H9 (cell line): ENCODE results near the gene C16orf74. TPM values are rescaled to one million over a fixed set of nuclear protein-coding genes. Genes with fewer than 3 reads are reported as not detected.

Experiments
- DNase-seq: peaks from one replicate; pipeline ENCODE4 v3.0.0-alpha.2; 2017
- H2AFZ ChIP-seq: one replicate; pipeline ENCODE4 v1.6.1; 2013; ENCODE audit warnings: mild to moderate bottlenecking, low read length, control low read depth, moderate library complexity
- H2AK5ac ChIP-seq: 2 replicates; pipeline ENCODE4 v1.6.1; 2013; ENCODE audit warnings: low read length, control low read depth, mixed read lengths; ENCODE audit not compliant: insufficient read length
- H2BK120ac ChIP-seq: one replicate; pipeline ENCODE4 v1.6.1; 2013; ENCODE audit warnings: low read depth, mild to moderate bottlenecking, low read length, control low read depth, inconsistent platforms; ENCODE audit not compliant: poor library complexity, severe bottlenecking
- H2BK12ac ChIP-seq: 2 replicates; pipeline ENCODE4 v1.6.1; 2013; ENCODE audit warnings: low read length, control low read depth, mixed read lengths, low read depth; ENCODE audit not compliant: insufficient read length
- H2BK15ac ChIP-seq: 2 replicates; pipeline ENCODE4 v1.6.1; 2013; ENCODE audit warnings: low read depth, low read length, control low read depth
- H2BK20ac ChIP-seq: one replicate; pipeline ENCODE4 v1.6.1; 2013; ENCODE audit warnings: low read depth, mild to moderate bottlenecking, low read length, control low read depth, inconsistent platforms; ENCODE audit not compliant: poor library complexity, severe bottlenecking
- H2BK5ac ChIP-seq: 2 replicates; pipeline ENCODE4 v1.6.1; 2013; ENCODE audit warnings: low read length, control low read depth, mixed read lengths; ENCODE audit not compliant: insufficient read length
- H3K14ac ChIP-seq: 2 replicates; pipeline ENCODE4 v1.6.1; 2013; ENCODE audit warnings: low read length, control low read depth; ENCODE audit not compliant: insufficient read depth
- H3K18ac ChIP-seq: 2 replicates; pipeline ENCODE4 v1.6.1; 2013; ENCODE audit warnings: low read depth, mild to moderate bottlenecking, mixed read lengths, low read length, control low read depth; ENCODE audit not compliant: insufficient read length
- H3K23ac ChIP-seq: 2 replicates; pipeline ENCODE4 v1.6.1; 2013; ENCODE audit warnings: low read length, control low read depth, mixed read lengths, low read depth; ENCODE audit not compliant: insufficient read length
- H3K23me2 ChIP-seq: 2 replicates; pipeline ENCODE4 v1.6.1; 2013; ENCODE audit warnings: low read depth, mild to moderate bottlenecking, mixed read lengths, low read length, control low read depth; ENCODE audit not compliant: insufficient read length, poor library complexity, severe bottlenecking
- H3K27ac ChIP-seq: 2 replicates; pipeline ENCODE4 v1.5.1; 2013; ENCODE audit warnings: low read length, control low read depth, mixed read lengths, low read depth; ENCODE audit not compliant: insufficient read length
- H3K27me3 ChIP-seq: 2 replicates; pipeline ENCODE4 v1.6.1; 2013; ENCODE audit warnings: low read length, control low read depth, inconsistent platforms; ENCODE audit not compliant: insufficient read depth
- H3K4ac ChIP-seq: 2 replicates; pipeline ENCODE4 v1.6.1; 2013; ENCODE audit warnings: low read depth, mild to moderate bottlenecking, control low read depth, inconsistent platforms, low read length, moderate library complexity
- H3K4me1 ChIP-seq: 2 replicates; pipeline ENCODE4 v1.6.1; 2013; ENCODE audit warnings: low read length, control low read depth, inconsistent platforms; ENCODE audit not compliant: insufficient read depth
- H3K4me2 ChIP-seq: 2 replicates; pipeline ENCODE4 v1.6.1; 2013; ENCODE audit warnings: low read length, control low read depth, mixed read lengths; ENCODE audit not compliant: insufficient read length, insufficient read depth
- H3K56ac ChIP-seq: 2 replicates; pipeline ENCODE4 v1.6.1; 2013; ENCODE audit warnings: low read depth, mild to moderate bottlenecking, mixed read lengths, low read length, control low read depth; ENCODE audit not compliant: insufficient read length
- H3K79me1 ChIP-seq: 2 replicates; pipeline ENCODE4 v1.6.1; 2013; ENCODE audit warnings: low read depth, mild to moderate bottlenecking, moderate library complexity, low read length, control low read depth, inconsistent platforms; ENCODE audit not compliant: insufficient read depth, poor library complexity, severe bottlenecking
- H3K79me2 ChIP-seq: 2 replicates; pipeline ENCODE4 v1.6.1; 2013; ENCODE audit warnings: low read length, control low read depth, inconsistent platforms; ENCODE audit not compliant: insufficient read depth
- H3K9ac ChIP-seq: 2 replicates; pipeline ENCODE4 v1.6.1; 2013; ENCODE audit warnings: low read length, control low read depth, mixed read lengths; ENCODE audit not compliant: insufficient read length; ENCODE audit errors: extremely low read depth
- H3K9me3 ChIP-seq: one replicate; pipeline ENCODE4 v1.6.1; 2013; ENCODE audit warnings: low read depth, low read length, inconsistent platforms; ENCODE audit not compliant: control insufficient read depth
- H3T11ph ChIP-seq: one replicate; pipeline ENCODE4 v1.6.1; 2013; ENCODE audit warnings: mild to moderate bottlenecking, low read length, control low read depth, inconsistent platforms
- H4K20me1 ChIP-seq: one replicate; pipeline ENCODE4 v1.6.1; 2013; ENCODE audit not compliant: control insufficient read depth, insufficient read length, insufficient read depth
- H4K5ac ChIP-seq: 2 replicates; pipeline ENCODE4 v1.6.1; 2013; ENCODE audit warnings: low read depth, mild to moderate bottlenecking, mixed read lengths, low read length, control low read depth; ENCODE audit not compliant: insufficient read length
- H4K8ac ChIP-seq: replicated peaks from 2 replicates; pipeline ENCODE4 v1.6.1; 2013; ENCODE audit warnings: low read length, control low read depth, mixed read lengths, low read depth; ENCODE audit not compliant: insufficient read length
- H4K91ac ChIP-seq: 2 replicates; pipeline ENCODE4 v1.6.1; 2013; ENCODE audit warnings: low read depth, mild to moderate bottlenecking, moderate library complexity, mixed read lengths, low read length, control low read depth; ENCODE audit not compliant: insufficient read length
- H3K27ac Mint-ChIP-seq, 3 experiments: 2 replicates in 2 of 3; 3 replicates in 1 of 3; pipeline ENCODE4 v1.8.0; 2020 to 2021; ENCODE audit warnings: mixed read lengths in 3 of 3, mild to moderate bottlenecking in 1 of 3, moderate library complexity in 1 of 3
- H3K27me3 Mint-ChIP-seq: 2 replicates; pipeline ENCODE4 v1.8.0; 2021; ENCODE audit warnings: low read depth, mild to moderate bottlenecking, moderate library complexity, mixed read lengths
- H3K36me3 Mint-ChIP-seq, 3 experiments: 2 replicates in 2 of 3; 3 replicates in 1 of 3; pipeline ENCODE4 v1.8.0; 2020 to 2021; ENCODE audit warnings: low read depth in 3 of 3, mixed read lengths in 3 of 3; ENCODE audit not compliant: insufficient read depth in 1 of 3
- H3K4me1 Mint-ChIP-seq, 2 experiments: 2 replicates each; pipeline ENCODE4 v1.8.0; 2020; ENCODE audit warnings: mixed read lengths in 2 of 2
- H3K4me3 Mint-ChIP-seq, 2 experiments: 2 replicates in 1 of 2; 3 replicates in 1 of 2; pipeline ENCODE4 v1.8.0; 2020 to 2021; ENCODE audit warnings: mild to moderate bottlenecking in 2 of 2, mixed read lengths in 2 of 2, moderate library complexity in 1 of 2
- H3K9me3 Mint-ChIP-seq, 2 experiments: 2 replicates in 1 of 2; 3 replicates in 1 of 2; pipeline ENCODE4 v1.8.0; 2020; ENCODE audit warnings: mild to moderate bottlenecking in 2 of 2, mixed read lengths in 2 of 2, moderate library complexity in 1 of 2
- CTCF ChIP-seq: fragments of 200-600 bp; sonication (generic); conservative IDR thresholded peaks from 3 replicates; pipeline ENCODE4 v1.8.0; 2021; ENCODE audit warnings: antibody characterized with exemption, mild to moderate bottlenecking
- WGBS: extraction: QIAGEN DNeasy Blood & Tissue Kit; methylation state at CpG from one replicate; pipeline ENCODE4 v1.1.7; 2013; ENCODE audit warnings: missing lambda C conversion rate, low lambda C conversion rate, mixed read lengths; ENCODE audit not compliant: insufficient read length; ENCODE audit errors: extremely low coverage; 5-methylcytosine and 5-hydroxymethylcytosine counted together
- total RNA-seq: library from RNA; stranded (reverse); gene quantifications from 2 replicates; pipeline ENCODE4 v1.2.1, GENCODE V29; 2021

Gene C16orf74
- total RNA-seq, 1 experiment from 2014 or later, result 5.6 TPM

GRCh38 chr16:85799497-85800320 lies 48.8 kb upstream of the C16orf74 start, which contains the start of the genes COX4I1 and EMC8:
Gene COX4I1 (plus strand): TSS chr16:85799695. CDS start chr16:85801206, 1,511 bp downstream.
Gene EMC8 (minus strand): TSS chr16:85799544. CDS start chr16:85799295, 249 bp downstream.
- no peak within 1 kb of the TSS for H2BK12ac ChIP-seq
- Mint-ChIP-seq H3K4me3 (peak within 1 kb of the TSS; percentile 91 to 95), H3K36me3 (peaks cover 46 to 70% (median 67%) of the 10 kb centered on the region in 3 experiments), H3K27ac (peak within 1 kb of the TSS; percentile 80 to 93 (median 86)), H3K4me1 (peaks cover 18 to 20% of the 10 kb centered on the region in 2 experiments), H3K27me3 (no peaks in the 10 kb centered on the region; the same call in 1 of the 2 replicates), H3K9me3 (no peaks in the 10 kb centered on the region)
- no peak within 1 kb of the TSS for H4K5ac ChIP-seq
- no peak within 1 kb of the TSS for H2AK5ac ChIP-seq
- H3K4me2 ChIP-seq, result peak within 1 kb of the TSS; percentile 100
- H3K9me3 ChIP-seq, result no peaks in the 10 kb centered on the region
- peak within 1 kb of the TSS; percentile 53 for H3K18ac ChIP-seq
- TF ChIP-seq CTCF, result no peak
- H2BK20ac ChIP-seq, result no peak within 1 kb of the TSS
- no peak within 1 kb of the TSS for H3K23ac ChIP-seq
- H3K14ac ChIP-seq, result peak within 1 kb of the TSS; percentile 76
- H2AFZ ChIP-seq, result no peak within 1 kb of the TSS
- H3K23me2 ChIP-seq, result peaks cover 13% of the 10 kb centered on the region
- no peak within 1 kb of the TSS for H3T11ph ChIP-seq
- peaks cover 3% of the 10 kb centered on the region for H4K20me1 ChIP-seq
- no peaks in the 10 kb centered on the region; the same call in 1 of the 2 replicates for H3K4me1 ChIP-seq
- H3K79me2 ChIP-seq, result peaks cover 28% of the 10 kb centered on the region
- no peak within 1 kb of the TSS for H2BK15ac ChIP-seq
- no CpG with 5 or more reads among the region's 87 CpGs for WGBS
- no peaks in the 10 kb centered on the region for H3K27me3 ChIP-seq
- H3K4ac ChIP-seq, result no peak within 1 kb of the TSS
- no peak within 1 kb of the TSS for H2BK5ac ChIP-seq
- DNase-seq, result peak; percentile 93
- H2BK120ac ChIP-seq, result no peak within 1 kb of the TSS
- H3K9ac ChIP-seq, result peak within 1 kb of the TSS; percentile 97
- H3K79me1 ChIP-seq, result peaks cover 17% of the 10 kb centered on the region
- no peak within 1 kb of the TSS for H3K56ac ChIP-seq
- H4K8ac ChIP-seq, result no peak within 1 kb of the TSS
- H4K91ac ChIP-seq, result peak within 1 kb of the TSS; percentile 65
- H3K27ac ChIP-seq, result no peak within 1 kb of the TSS
